Heart left ventricle (tissue), 13 donors: ENCODE measurements around the gene EFCC1.

Experiments used
- POLR2A ChIP-seq, 2 donors: fragments of 450-650 bp; IDR thresholded peaks; one replicate each; pipeline ENCODE4 v1.6.1; 2017; ENCODE audit warnings: antibody characterized with exemption in 2 of 2, mild to moderate bottlenecking in 2 of 2, moderate library complexity in 2 of 2
- TF ChIP-seq, protein P1 (sequence below), 12 donors: fragments of 200-600 bp; sonication (generic) in 4 of 12; IDR thresholded peaks; one replicate each; pipeline versions ENCODE4 v1.5.0 to v1.8.0; 2018 to 2022; ENCODE audit warnings: antibody characterized with exemption in 12 of 12, mild to moderate bottlenecking in 5 of 12
- donor health status: ischemic (EF 13 %, LVEDD 7.1; RV severe dilation, severe dysfunction).
- donor health status: DM: no; HTN: yes; CAD: no.
- donor health status: DM: no; HTN: no; CAD: no.
- donor health status: ischemic (EF 25% LVEDD 6.9; RV normal size, moderate dysfunction).
- donor health status: ischemic (EF 25% LVEDD 5.7; RV mildly dilated, moderate dysfunction).
- donor health status: ischemic (EF 35%, LVEDD 5.7; RV mildly dilated, moderate dysfunction).
- donor health status: nonischemic (EF 11% LVEDD 7.7; RV severe dilation, severe dysfunction).
- donor health status: DM: yes; HTN: yes; CAD: no.
- donor health status: PGD.
- donor health status: ischemic (EF 29% LVEDD 5.4; RV normal size, mild dysfunction).
- donor health status: nonischemic (EF 23%, LVEDD 6.1; RV moderate dilation, normal function).

DNA sequence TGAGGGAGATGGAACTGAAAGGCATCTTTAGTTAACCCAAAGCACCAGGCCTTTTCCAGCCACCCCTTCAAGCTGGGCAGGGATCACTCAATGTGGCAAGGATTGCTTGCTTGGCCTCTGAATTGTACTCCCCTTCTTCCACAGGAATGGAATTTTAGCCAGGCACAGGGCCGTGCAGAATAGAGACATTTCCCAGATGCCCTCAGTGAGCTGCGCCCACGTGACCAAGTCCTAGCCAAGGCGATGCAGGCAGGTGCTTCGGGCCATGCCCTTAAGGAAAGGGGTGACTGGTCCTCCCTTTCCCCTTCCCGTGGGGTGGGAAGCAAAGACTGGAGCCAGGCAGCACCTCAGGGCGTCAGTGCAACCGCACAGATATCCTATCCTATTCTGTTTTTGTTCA, 77.4 kb downstream of the EFCC1 start:
- TF ChIP-seq, protein P1, sequence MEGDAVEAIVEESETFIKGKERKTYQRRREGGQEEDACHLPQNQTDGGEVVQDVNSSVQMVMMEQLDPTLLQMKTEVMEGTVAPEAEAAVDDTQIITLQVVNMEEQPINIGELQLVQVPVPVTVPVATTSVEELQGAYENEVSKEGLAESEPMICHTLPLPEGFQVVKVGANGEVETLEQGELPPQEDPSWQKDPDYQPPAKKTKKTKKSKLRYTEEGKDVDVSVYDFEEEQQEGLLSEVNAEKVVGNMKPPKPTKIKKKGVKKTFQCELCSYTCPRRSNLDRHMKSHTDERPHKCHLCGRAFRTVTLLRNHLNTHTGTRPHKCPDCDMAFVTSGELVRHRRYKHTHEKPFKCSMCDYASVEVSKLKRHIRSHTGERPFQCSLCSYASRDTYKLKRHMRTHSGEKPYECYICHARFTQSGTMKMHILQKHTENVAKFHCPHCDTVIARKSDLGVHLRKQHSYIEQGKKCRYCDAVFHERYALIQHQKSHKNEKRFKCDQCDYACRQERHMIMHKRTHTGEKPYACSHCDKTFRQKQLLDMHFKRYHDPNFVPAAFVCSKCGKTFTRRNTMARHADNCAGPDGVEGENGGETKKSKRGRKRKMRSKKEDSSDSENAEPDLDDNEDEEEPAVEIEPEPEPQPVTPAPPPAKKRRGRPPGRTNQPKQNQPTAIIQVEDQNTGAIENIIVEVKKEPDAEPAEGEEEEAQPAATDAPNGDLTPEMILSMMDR (IDR thresholded peaks at IDR 0.05): no peak
- TF ChIP-seq POLR2A (IDR thresholded peaks at IDR 0.05): no peak
